ENCODE results near the gene NR6A1.

Gene NR6A1

DNA sequence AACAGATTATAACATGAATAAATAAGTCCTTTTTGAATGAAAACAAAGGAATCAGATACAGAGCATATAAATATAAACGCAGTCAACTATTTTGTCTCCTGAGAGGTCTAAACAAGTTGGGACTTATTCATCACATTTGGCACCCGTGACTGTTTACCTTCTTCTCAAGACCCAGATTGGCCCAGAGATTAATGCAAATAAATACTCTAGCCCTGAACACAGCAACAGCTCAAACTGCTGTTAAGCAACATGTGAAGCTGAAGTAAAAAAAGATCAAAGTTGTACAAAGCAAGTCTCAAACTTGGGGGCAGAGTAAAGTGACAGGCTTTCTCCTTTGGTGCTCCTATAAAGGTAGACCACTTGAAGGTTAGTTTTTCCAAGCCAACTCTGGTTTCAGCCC lies 168.9 kb downstream of the NR6A1 start:
- DNase-seq, result no peak

DNA sequence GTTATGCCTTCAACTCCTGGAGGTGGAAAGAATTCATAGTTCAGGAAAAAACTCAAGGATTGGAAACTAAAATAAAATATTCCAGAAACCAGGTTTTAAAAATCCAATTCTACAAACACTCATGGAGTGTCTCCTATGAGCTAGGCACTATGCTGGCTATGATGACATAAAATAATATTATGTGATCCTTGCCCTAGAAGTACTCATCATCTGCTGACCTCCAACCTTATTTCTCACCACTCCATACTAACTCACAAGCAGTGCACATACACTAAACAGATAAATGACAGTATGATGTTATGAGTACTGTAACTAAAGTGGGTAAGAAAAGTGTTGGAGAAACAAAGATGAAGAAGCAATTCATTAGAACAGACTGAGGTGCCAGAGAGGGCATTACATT lies 170.7 kb downstream of the NR6A1 start:
- no peak for DNase-seq

DNA sequence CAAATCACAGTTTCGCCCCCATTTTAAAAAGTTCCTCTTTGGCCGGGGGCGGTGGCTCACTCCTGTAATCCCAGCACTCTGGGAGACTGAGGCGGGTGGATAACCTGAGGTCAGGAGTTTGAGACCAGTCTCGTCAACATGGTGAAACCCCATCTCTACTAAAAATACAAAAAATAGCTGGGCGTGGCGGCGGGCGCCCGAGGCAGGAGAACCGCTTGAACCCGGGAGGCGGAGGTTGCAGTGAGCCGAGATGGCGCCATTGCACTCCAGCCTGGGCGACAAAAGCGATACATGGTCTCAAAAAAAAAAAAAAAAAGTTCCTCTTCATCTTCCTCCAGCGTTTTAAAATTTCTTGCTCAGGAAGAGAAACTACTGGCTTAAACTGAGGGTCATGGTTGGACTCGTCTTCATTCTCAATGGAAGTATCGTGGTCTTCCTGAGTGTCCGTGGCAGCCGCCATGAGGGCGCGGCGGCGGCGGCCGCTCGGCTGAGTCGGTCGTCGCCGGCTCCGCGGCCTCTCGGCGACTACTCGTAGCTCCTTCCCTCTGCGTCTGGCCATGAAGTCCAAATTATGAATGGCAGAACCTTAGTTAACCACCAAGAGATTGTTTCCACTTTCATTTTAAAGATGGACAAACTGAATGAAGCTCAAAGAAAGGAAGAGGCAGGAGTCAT lies 171.9 kb downstream of the NR6A1 start:
- no peak for DNase-seq

DNA sequence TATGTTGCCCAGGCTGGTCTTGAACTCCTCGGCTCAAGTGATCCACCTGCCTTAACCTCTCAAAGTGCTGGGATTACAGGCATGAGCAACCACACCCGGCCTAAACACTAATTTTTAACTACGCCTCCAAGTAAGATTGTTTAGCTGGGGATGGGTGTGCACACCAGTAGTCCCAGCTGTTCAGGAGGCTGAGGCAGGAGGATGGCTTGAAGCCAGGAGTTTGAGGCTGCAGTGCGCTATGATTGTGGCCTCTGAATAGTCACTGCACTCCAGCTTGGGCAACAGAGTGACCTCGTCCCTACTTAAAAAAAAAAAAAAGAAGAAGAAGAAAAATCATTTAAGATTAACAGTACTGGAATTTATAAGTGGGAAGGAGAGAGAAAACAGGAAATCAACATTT lies 173.1 kb downstream of the NR6A1 start:
- no peak for DNase-seq

DNA sequence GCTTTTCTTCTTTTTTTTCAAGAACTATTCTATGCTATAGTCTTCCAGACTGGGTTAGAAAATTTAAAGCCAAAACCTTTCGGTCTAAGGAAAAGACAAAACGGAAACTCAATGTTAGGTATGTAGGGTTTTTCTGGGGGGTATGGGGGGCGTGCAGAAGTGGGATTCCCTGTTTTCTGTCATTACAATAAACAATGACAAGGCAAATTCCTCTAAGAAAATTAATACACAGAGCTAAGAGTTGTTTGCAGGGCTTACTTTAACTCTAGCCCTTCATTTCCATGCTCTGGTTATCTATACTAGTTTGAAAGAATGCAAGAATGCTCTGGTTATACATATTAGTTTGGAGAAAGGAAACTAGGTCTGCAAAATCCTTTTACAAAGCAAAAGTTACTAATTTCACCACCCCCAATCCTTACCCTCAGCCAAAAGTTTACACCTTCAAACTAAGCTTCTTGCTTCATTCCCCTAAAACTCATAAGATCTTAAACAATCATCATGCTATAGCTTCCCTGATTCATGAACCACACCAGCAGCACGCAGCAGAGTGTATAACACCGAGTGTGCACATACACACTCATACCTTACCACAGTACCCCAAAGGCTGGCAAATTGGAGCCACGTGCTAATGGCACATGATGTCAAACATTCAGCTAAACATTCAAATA lies 174.8 kb downstream of the NR6A1 start:
- no peak for DNase-seq

DNA sequence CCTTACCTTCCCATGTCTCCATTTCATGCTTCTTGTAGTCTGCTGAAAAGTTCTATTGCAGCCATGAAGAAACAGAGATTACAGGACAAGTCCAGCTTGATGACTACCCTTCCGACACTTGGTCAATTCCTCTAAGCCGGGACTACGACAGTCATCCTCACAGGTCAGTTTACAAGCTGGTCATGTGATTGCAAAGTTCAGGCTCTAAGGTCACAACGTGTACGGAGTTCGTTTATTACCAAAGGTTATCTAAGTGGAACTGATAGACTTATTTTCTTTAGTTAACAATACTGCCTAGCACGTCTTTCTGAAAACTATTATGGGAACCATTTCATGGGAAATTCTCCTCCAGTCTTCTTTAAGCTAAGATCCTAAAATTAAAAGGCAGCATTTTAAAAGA lies 175.4 kb downstream of the NR6A1 start:
- DNase-seq, result no peak

DNA sequence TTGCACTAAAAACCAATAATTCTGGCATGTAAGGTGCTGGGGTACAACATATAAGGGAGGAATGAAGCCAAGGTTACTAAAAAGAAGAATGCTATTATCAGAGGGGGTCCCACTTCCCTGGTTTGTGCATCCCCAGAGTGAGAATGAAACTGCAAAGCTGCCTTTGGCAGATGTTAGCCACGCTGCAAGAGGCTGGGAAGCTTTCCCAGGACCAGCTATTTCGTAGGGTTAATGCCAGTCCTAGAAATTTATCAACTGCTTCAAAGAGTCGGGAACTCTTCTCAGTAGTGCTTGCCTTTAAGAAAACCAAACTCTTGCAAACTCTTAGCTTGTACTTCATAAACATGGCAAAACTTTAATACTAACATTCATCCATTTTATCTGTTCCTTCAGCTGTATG lies 176.4 kb downstream of the NR6A1 start:
- no peak for DNase-seq

DNA sequence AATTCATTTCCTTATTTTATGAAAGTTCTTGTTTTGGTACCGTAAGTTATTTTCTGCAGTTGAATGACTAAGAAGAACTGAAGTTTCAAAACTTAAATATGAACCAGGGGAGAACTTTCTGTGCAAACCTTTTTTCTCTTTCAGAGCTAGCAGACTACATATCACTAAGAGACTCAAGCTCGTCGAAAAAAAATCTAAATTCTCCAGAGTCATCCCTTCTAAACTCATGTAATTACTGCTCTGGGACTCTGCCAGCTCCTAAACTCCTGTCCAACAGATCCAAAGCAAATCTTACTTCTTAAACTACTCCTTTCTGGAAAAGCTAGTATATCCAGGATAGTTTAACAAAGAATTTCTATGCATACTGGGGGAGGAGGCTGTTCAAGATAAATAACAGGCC lies 176.9 kb downstream of the NR6A1 start:
- no peak for DNase-seq

DNA sequence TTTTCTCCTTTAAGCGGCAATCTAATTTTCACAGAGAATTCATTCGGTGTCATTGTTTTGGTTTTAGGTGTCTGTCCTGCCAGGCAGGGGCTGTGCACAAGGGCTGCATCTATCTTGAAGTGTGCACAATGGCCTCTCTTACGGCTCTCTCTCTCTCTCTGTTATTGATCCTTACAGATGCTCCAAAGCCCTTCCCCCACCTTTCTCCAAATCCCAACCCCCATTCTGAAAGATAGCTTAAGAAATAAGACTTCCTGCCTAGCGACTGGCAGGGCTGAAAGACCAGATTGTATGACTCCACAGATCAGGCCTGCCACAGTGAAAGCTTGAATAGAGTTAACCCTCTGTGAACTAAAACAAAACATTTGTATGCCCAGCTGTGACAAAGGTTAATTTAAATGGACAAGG lies 177.5 kb downstream of the NR6A1 start:
- no peak for DNase-seq

DNA sequence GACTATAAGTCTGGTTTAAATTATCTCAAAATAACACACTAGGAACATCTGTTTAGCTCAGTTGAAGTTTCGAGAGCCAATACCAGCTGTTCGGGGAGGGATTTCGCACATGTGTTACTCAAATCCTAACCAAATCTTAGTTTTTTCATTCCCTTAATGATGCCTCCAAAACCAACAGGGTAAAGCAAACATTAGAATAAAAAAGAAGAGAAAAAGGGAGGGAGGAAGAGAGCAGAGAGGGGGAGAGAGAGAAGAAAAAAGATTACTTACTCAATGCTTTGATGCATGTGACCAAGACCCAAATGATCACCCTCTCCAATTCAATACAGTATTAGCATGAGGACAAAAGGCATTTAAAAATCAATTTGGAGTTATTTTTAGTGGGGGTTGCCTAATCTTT lies 177.9 kb downstream of the NR6A1 start:
- DNase-seq, result no peak

DNA sequence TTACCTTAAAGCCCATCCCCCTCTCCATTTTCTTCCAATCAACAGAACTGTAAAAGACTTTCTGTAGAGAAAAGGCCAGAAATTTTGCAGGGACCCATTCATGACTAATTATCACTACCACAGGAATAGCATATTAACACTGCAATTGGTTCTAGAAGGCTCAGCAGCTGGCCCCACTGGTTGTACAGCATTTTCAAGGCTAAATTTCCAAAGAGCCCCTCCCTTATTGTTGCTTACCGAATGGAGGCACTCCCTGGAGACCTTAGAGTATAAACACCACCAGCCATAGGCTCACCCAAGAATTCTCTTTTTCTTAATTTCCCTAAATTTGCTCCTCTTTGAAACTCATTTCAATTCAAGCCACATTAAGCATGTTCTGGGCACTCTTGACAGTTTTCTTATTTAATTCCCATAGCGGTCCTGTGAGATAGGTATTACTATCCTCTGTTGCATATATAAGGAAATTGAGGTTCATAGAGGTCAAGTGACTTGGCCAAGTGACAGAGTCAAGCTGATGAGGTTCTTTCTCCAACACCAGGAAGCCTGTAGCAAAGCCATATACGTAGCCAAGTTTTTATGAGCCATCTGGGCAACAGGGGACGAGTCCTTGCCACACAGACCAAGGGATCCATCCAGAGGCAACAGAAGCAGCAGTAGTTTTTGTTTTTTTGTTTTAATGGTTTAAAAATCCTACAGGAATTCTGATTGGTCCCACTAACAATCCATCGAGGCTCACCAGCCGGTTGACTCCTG lies 180.0 kb downstream of the NR6A1 start:
- no peak for DNase-seq

DNA sequence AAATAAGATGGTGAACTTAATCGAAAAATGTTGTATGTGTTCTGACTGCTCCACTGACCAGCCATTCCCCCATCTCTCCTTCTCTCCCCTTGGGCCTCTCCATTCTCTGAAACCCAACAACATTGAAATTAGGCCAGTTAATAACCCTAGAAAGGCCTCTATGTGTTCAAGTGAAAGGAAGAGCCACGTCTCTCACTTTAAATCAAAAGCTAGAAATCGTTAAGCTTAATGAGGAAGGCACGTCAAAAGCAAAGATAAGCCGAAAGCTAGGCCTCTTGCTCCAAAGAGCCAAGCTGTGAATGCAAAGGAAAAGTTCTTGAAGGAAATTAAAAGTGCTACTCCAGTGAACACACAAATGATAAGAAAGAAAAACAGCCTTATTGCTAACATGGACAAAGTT lies 186.5 kb downstream of the NR6A1 start:
- no peak for DNase-seq

DNA sequence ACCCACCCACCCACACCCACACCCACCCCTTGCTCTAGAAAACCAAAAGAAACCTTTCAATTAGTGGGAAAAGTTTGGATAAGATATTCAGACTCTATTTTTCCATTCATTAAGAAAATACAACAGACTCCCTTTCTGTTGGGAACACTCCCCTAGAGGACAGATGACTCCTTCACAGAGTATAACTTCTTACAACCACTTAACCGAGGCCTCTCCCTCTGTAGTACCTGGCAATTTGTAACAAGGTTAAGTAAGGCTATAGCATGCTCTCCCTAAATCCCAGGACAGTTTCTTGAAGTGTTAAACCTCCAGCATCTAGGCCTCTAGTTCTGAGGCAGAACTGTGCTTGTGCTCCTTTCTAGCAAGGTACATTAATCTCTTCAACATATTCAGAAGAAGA lies 188.0 kb downstream of the NR6A1 start:
- DNase-seq, result no peak

DNA sequence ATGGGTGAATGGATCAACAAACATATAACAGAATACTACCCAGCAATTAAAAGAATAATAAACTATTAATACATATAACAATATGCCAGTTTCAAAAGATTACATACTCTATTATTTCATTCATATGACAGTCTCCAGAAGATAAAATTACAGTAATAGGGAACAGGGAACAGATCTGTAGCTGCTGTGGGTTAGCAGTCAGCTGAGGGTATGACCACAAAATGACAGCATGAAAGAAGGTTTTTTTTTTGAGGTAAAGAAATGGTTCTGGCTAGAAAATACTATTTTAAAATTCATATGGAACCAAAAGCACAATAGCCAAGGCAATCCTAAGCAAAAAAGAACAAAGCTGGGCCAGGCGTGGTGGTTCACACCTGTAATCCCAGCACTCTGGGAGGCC lies 190.9 kb downstream of the NR6A1 start:
- DNase-seq, result no peak

DNA sequence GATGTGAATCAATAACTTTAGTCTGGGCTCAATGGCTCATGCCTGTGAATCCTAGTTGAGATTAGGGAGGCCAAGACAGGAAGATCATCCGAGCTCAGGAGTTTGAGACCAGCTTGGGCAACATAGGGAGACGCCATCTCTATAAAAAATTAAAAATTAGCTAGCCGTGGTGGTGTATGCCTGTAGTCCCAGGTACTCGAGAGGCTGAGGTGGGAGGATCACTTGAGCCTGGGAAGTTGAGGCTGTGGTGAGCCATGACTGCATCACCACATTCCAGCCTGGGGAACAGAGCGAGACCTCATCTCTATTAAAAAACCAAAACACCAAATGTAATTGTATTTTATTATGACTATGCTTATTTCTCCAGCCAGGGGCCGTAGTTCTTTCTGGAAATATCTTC lies 194.4 kb downstream of the NR6A1 start:
- no peak for DNase-seq

DNA sequence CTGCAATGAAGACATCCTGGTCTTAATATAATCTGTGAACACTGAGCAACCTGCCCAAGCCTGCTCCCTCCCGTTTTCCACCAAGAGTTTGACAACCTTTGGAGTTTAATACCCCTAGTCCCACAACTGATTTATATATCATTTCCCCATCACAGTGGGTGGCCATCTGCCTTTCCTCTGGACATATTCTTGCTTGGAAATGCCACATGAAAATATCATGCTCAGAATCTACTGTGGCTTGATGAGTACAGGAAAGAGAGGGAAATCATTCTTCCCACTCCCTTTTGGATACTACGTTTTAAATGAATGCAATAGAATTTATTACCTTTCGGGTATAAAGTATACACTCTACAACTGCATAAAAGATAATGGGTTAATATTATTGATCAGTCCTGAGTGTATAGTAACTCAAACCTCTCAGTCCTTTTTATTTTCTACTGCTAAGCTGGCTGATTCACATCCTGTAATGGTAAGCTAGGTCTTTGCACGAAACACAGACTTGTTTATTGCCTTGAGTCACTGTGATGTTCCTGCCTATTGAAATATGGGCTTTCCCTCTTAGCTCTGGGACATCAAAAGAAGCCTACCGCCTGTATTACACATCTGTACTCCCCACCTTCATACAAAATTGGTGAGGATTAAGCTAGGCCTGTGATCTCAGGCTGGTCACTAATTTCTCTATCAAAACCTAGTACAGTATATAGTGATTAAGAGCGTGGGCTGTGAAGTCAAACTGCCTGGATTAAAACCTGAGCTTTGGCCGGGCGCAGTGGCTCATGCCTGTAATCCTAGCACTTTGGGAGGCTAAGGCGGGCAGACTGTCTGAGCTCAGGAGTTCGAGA lies 196.4 kb downstream of the NR6A1 start:
- DNase-seq, result no peak

DNA sequence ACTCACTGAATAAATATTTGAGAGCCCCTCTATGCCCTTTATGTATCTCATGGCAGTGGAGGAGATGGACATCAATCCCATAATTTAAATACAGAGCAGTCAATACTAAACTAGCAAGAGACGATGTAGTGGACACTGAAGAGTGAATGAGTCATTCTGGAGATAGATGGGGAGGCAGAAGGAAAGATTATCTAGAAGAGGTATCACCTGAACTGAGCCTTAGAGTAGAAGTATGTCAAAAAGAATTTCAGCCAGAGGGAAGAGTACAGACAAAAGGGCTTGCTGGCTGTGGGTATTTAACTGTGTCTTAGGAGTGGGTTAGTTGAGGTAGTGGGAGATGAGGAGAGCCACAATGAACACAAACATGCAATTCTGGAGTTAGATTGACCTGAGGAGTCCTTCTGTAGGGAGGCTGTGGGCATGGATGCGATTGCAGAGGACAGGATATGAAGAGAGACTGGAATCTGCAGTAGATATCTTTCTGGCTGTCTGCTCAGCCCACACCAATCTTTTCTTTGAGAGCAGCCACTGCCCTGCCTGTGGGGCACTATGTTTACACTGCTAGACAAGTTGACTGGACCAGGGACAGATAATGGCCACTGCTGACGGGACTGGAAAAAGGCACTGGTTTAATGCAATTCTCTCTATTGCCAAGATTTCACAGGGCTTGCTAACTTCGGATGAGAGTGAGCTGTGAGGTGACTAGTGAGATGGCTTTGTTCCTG lies 200.0 kb downstream of the NR6A1 start:
- no peak for DNase-seq

DNA sequence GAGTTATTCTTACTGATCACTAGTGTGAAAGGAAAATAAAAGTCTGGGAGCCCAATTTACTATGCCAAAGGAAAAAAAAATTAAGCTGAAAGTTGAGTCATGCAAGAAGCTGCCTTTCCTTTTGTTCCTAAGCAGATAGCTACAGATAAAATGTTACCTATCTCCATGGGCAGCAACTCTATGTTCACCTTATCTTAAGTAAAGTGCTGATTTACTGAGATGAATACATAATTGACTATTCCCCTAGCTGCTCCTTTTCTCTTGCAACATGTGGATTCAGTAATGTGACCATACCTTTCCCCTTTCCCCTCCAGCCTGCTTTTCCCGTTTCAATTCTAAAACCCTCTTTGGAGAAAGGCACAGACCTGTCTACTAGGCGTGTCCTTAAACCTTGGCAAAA lies 201.2 kb downstream of the NR6A1 start:
- DNase-seq, result no peak

DNA sequence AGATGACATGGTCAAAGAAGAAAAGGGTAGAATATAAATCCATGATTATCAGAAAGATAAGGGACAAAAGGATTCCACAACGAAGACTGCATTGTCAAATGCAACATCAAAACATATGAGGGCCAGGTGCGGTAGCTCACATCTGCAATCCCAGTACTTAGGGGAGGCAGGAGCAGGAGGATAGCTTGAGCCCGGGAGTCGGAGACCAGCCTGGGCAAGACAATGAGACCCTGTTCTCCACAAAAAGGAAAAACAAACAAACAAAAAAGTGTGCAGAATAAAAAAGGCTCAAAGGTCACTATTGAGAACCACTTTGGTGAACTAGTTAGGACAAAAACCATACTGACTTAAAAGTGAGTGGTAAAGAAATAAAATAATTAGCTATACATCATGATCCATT lies 203.7 kb downstream of the NR6A1 start:
- DNase-seq, result no peak

DNA sequence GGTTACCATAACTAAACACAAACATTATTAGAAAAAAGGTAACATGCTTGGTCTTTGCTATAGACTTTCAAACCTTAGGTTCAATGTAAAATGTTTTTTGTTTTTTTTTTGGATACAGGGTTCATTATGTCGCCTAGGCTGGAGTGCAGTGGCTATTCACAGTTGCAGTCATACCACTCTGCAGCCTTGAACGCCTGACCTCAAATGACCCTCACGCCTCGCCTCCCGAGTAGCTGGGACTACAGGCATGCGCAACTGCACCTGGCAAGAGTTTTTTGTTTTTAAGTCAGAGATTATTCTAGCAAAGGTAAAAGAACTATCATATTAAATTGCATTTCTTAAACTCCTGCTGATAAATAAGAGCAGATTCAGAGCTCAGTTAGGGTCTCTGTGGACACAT lies 208.8 kb downstream of the NR6A1 start:
- DNase-seq, result no peak

DNA sequence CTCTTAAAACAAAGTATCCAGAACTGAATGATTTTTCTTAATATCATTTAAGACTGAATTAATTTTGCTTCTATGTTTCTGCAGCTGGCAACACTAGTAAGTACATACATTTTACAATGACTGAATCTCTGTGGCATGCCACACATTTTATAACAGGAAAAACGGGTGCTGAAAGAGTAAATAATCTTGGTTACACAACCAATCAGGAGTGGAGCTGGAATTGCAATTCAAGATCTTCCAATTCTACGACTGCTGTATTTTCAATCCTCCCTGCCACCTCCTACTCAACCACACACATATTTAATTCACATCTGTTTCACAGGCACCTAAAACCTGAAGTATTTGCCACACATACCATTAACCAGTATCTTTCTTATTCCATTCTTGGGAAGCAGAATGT lies 211.2 kb downstream of the NR6A1 start:
- DNase-seq, result no peak

DNA sequence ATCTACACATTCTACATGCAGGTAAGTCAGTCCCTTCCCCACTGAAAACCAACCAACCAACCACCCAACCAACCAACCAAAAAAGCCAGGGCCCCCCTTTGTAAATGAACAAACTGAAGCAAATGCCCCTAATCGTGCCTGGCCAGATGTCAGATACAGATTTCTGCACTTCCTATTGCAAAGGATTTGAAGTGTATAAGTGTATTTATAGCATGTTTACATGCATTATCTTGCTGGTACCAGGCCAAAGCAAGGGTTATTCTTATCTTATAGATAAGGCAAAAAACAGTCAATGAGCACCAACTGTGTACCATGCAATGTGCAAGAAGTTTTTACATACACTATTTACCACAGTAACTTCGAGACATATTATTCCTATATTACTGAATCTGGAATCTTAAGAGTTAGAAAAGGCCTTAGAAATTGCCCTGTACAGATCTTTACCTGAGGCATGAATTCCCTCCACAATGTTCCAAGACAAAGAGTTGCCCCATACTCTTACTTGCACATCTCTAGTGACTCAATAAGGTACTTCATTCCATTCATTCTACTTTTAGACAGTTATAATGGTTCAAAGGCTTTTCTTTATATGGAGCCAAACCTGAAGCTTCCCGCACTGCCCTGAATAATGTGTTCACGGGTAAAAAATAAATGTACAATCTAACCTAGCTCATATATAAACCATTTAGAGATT lies 212.2 kb downstream of the NR6A1 start:
- no peak for DNase-seq
